SKM-1 (cell line): Measurements from ENCODE around the gene KCP.
A peak's percentile ranks its signal among the peaks of the same experiment; 100 is the strongest.
"Not testable (repeated sequence)": the region's sequence is repeated elsewhere in the genome, so short reads cannot be mapped to it uniquely, and the experiment has no call there.

Experiments used
- DNase-seq: peaks from one replicate; lab custom pipeline; 2025; ENCODE audit not compliant: unreplicated experiment; lab: John Stamatoyannopoulos, UW

The KCP gene

DNA sequence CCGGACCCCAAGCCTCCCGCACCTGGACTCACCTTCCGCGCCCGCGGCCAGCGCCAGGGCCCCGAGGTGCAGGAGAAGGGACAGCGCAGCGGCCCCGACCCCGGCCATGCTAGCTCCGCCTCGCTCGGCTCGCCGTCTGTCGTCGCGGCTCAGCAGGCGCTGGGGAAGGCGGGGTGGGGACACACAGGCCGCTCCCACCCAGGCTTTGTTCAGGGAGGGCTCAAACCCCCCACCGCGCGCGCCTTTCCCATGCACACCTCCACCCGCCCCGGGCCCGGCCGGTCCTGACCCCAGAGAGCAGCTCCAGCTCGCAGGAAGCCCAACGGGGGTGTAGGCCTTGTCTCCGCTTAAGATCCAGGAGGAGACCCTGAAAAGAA lies at the start of gene KCP:
Gene KCP (minus strand): TSS at position 141 of the 377 bp plus-strand sequence. CDS start 33 bp downstream, at position 108.
- DNase-seq = no peak

DNA sequence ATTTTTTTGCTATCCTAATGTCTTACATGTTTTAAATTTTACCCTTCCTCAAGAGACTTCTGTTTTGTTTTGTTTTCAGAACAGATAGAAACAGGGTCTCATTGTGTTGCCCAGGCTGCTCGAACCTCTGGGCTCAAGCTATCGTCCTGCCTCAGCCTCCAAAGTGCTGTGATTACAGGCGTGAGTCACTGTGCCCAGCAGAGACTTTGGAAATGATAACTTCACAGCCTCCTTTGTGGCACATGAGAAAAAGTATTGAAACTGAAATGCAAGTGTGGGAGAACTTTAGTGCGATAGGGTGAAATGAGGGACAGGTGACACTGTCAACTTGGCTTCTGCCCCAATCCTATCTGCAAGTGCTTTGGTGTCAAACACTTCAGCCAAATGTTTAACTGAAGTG lies 48.8 kb upstream of the KCP start:
- DNase-seq = no peak

DNA sequence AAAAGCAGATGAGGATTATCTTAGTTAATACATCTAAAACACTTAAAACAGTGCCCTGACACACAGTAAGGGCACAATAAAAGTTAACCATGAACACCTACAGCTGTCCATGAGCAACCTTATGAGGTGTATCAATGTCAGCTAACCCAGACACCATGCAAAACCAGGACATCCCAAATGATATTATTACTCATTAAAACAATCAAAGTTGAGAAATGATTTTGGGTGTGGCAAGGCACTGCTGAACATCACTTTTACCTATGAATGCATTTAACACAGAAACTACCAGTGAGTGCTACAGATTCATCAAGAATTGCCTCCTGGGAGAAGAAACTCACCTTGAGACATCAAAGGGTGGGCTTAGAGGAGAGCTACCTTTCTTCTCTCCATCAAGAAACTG lies 45.5 kb upstream of the KCP start:
- no peak for DNase-seq

DNA sequence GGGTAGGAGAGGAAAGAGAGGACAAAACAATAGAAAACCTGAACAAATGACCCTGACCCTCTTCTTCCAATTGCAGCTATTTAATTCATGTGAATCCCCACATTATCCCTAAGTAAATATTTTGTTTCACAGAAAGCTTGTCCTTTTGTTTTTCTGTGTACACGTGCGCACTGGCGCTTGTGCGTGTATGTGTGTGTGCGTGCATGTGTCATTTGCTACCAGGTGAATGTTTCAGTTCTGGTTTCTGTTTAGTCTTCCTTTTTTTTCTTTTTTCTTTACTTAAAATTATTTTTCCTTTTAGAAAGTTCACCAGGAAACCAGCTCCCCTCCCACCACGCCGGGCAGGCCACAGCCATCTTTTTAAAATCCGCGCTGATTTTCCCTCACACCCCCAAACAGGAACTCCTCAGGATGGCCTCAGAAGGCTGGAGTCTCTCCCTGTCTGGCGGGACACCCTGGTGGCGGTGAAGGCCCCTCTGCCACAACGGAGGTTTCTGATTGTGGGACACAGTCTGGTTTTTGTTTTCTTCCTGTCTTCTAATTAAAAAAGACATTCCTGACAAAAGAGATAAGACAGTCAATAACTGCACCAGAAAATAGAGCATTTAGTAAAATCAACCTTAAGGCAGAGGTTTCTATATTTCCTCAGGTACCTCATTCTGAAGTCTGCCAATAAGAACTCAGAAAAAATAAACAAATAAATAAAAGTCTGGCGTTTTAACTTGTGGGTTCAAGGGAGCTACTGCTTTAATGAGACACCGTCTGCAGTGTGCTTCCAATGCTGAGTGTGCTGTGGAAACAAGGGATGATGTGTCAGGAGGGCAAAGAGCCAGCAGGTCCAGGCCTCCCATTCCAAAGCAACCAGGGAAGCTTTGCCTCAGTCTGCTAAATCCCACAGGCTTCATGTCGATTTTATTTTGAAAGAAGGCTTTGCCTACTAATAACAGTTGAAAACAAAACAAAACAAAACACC lies 44.6 kb upstream of the KCP start:
- DNase-seq = no peak

DNA sequence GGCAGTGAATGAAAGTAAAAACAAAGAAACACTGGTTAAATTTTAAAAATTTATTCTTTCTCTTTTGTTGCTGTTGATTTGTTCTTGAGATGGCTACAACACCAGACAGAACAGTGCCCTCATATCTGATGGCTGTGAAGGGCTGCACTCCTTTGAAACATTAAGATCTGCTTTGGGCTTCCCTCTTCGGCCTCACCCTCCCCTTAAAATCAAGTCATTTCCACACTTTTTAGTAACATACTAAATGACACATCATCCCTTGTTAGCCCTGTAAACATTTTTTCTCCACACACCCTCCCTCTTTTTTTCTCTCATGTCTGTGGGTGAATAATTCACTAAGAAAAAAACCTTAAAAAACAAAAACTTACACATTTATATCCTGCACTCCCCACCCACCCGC lies 43.6 kb upstream of the KCP start:
- no peak for DNase-seq

DNA sequence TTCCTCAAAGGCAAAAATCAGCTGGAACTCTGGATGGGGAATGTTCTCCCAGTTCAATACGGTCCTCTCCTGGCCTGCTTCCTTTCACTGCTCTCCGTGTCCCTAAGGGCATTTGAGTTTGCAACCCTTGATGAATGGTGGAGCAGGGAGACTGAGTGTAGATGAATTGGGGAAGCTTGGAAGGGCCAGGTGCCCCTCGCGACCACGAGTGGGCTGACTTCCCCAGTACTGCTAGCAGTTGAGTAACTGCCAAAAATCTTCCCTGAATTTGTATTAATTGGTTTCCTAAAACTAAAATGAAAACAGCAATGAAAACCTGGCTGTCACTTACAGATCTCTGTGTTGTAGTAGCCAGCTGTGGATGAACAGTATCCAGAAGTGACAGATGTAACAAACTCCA lies 40.8 kb upstream of the KCP start:
- DNase-seq = no peak

DNA sequence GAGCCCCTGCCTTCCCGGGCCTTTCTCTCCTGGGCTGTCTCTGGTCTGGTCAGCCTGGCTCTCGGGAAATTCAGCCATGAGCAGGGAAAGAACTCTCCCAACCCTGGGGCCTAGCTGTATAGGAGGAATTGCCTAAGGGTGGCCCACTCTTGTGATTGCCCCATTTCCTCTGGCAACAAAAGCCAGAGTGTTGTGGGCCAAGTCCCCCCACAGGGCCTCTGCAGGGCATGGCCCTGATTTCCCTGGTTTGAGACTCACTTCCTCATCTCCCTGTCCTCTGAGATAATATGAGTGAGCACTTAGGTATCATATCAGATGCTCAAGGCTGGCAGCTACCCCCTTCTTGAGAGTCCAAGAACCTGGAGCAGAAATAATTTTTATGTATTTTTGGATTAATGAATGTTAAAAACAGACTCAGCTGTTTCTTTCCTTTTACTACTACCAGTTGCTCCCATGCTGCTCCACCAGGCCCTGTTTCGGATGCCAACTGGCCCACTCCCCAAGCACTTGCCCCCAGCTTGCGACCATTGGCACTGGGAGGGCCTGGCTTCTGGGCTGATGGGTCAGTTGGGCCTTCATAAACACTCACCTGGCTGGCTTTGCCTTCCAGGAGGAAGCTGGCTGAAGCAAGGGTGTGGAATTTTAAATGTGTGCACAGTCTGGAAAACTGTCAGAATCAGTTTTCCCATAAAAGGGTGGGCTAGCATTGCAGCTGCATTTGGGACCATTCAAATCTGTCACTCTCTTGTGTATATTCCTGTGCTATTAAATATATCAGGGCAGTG lies 38.7 kb upstream of the KCP start:
- peak; percentile 47 for DNase-seq

DNA sequence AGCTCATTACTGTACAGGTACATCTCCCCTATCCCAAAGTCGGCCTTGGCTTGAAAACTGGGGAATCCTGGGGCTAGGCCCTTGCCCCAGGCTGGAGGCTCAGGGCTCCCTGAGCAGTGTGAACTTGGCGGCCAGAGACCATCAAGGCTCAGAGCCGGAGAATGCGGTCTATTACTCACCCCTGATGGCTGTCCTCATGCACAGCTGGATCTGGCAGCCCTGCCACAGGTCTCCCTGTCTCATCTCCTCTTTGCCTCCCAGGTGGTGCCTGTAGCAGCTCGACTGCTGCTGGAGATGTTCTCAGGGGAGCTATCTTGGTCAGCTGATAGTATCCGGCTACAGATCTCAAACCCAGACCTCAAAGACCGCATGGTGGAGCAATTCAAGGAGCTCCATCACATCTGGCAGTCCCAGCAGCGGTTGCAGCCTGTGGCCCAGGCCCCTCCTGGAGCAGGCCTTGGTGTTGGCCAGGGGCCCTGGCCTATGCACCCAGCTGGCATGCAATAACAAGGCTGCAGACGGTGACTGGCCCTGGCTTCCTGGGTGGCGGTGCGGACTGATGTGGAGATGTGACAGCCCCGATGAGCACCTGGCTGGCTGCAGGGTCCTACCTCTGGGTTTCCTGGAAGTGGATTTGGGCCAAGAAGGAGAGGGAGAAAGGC lies 37.9 kb upstream of the KCP start:
- no peak for DNase-seq

DNA sequence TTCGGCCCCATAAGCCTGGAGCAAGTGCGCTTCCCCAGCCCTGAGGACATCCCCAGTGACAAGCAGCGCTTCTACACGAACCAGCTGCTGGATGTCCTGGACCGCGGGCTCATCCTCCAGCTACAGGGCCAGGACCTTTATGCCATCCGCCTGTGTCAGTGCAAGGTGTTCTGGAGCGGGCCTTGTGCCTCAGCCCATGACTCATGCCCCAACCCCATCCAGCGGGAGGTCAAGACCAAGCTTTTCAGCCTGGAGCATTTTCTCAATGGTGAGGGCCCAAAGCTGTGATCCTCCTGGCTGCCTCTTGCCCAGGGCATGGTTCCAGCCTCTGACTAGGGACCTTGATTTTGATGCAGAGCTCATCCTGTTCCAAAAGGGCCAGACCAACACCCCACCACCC lies 37.3 kb upstream of the KCP start:
- no peak for DNase-seq

DNA sequence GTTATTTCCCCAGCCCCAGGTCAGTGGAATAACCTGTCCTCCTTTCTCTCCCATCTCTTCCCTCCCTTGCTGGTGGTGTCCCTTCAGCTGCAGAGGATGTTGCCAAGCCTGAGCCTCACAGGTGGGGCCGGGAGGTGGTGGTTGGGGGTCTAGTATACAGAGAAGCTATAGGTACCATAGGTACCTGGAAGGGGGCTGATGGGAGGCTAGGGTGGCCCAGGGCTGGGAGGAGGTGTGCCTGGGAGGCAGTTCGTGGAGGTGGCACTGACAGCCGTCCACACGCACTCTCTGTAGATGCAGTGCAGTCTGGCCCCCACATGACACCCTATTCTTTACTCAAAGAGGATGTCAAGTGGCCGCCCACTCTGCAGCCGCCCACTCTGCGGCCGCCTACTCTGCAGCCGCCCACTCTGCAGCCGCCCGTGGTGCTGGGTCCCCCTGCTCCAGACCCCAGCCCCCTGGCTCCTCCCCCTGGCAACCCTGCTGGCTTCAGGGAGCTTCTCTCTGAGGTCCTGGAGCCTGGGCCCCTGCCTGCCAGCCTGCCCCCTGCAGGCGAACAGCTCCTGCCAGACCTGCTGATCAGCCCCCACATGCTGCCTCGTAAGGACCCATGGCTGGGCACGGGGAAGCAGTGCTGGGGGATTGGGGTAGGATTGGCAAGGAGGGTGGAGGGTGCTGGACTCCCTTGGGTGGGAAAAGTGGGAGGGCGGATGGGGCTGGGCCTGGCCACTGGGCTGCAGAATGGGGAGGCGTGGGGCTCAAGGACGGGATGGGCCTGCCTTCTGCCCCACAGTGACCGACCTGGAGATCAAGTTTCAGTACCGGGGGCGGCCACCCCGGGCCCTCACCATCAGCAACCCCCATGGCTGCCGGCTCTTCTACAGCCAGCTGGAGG lies 36.7 kb upstream of the KCP start:
- no peak for DNase-seq

DNA sequence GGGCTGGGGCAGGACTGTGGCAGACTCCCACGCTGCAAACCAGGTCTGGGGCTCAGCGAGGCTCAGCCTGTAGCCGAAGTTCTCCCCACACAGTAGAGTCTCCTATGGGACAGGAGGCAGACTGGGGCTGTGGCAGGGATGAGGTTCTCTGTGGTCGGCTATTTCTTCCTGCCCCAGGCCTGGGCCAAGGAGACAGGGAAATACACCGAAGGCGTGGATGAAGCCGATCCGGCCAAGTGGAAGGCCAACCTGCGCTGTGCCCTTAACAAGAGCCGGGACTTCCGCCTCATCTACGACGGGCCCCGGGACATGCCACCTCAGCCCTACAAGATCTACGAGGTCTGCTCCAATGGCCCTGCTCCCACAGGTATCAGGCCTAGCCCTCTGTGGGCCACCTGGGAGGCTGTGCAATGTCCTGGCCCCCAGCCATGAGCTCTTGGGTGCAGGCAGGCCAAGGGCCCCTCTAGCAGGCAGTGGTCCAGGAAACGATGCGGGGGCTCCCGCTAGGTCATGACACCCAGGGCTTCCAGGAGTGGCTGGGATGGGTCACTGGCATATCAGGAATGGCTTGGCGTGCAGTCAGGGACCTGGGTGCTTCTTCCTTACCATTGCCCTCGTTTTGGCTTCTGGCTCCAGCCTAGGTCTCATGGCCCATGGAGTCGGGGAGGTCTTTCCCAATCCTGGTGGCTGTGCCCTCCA lies 35.3 kb upstream of the KCP start:
- no peak for DNase-seq

DNA sequence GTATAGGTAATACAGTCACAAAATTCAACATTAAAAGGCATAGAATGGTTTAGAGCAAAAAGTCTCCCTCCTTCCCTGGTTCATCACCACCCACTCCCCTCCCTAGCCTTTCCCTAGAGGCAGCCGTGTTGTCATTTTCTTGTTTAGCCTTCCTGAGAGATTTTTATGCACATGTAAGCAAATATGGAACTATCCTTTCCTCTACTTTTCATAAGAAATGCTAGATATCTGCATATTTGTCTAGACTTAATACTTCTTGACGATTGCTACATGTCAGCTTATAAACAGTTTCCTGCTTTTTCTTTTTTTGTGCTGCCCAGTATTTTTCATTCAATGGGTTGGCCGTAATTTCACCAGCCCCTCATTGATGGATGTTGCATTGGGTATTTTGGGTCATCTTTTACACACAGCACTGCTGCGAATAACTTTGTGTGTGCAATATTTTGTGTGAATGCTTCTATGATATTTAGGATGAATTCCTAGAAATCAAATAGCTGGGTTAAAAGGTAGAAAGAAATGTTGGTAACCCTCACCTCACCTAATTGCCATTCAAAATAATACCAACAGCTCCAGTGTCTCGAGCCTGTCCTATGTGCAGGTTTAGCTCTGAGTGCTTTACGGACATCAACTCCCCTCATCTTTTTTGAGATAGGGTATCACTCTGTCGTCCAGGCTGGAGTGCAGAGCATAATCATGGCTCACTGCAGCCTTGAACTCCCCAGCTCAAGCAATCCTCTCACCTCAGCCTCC lies 34.2 kb upstream of the KCP start:
- no peak for DNase-seq

DNA sequence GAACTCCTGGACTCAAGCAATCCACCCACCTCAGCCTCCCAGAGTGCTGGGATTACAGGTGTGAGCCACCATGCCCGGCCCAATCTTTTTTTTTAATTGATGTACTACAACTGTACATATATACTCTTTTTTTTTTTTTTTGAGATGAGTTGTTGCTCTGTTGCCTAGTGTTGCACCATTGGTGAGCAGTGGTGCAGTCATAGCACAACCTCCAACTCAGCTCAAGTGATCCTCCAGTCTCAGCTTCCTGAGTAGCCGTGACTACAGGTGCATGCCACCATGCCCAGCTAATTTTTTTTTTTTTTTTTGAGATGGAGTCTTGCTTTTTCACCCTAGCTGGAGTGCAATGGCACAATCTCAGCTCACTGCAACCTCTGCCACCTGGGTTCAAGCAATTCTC lies 32.7 kb upstream of the KCP start:
- not testable (repeated sequence) for DNase-seq

DNA sequence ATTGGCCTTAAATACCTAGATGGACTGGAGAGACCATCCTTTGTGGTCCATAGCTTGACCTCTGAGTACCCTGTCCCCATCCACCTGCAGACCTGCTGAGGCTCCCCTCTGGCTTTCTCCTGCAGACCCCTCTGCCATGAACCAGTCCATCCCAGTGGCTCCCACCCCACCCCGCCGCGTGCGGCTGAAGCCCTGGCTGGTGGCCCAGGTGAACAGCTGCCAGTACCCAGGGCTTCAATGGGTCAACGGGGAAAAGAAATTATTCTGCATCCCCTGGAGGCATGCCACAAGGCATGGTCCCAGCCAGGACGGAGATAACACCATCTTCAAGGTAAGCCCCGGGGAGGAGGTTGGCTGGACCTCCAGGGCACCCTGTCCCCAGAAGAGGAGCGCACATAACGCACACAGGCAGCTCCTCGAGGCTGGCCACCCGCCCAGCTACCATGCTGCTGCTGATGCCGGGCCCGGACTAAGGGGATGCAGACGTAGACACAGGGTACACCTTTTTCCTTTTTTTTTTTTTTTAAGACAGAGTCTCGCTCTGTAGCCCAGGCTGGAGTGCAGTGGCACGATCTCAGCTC lies 31.5 kb upstream of the KCP start:
- DNase-seq = no peak

DNA sequence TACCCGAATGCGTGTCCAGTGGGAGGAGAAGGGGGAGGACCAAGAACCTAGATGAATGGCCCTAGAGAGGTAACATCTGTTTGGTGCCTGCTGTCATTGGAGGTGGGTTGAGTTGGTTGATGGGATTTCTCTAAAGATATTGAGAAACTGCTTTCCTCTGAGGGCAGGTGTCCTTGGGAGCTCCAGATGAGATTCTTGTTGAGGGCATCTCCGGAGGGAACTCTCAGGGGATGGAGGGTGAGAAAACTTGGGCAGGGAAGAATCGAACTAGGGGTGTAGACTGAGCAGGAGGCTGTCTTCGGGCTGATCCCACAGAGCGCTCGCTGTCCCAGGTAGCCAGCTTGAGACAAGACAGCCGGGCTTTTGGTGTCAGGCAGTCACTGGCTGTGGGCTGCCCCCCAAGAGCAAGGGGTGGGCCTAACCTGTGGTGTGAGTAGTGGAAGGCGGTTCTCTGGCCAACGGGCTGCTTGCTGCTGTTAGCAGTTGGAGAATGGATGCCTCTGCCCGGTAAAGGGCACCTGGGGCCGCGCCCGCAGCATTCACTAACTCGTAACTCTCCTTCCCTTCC lies 30.9 kb upstream of the KCP start:
- no peak for DNase-seq

DNA sequence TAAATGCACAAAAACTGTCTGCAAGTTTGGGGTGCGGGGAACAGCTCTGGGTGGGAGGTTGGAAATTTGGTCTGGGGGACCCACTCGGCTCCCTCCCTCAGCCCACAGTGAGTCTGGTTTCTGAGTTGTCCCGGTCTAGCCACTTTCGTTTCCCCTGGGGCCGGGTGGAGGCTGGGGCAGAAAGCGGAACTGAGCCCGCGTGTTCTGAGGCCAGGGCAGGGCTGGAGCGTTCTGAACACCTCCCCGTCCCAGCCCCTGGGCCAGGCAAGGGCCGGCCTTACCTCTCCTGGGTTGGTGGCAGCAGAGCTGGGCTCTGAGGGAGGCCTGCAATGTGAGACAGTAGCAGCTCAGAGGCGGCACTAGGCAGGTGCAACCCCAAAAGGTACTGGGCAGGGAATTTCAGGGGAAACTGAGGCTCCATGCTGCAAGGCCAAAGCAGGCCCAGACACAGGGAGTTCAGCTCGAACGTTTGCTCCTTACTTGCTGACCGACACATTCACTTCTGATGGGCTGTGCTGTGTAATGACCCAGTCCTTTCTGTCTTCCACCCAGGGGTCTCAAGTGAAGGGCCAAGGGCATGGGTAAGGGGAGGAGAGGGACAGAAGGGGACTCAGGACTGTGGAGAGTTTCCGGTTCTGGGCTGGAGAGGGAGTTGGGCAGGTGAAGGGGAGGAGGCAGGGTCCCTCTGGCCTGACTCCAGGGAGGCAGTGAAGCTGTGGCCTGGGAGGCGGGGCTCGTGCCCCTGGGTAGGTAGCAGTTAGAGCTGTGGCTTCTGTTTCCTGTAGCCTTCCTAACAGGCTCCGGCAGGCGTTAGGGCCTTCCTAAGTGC lies 30.2 kb upstream of the KCP start:
- DNase-seq = no peak

DNA sequence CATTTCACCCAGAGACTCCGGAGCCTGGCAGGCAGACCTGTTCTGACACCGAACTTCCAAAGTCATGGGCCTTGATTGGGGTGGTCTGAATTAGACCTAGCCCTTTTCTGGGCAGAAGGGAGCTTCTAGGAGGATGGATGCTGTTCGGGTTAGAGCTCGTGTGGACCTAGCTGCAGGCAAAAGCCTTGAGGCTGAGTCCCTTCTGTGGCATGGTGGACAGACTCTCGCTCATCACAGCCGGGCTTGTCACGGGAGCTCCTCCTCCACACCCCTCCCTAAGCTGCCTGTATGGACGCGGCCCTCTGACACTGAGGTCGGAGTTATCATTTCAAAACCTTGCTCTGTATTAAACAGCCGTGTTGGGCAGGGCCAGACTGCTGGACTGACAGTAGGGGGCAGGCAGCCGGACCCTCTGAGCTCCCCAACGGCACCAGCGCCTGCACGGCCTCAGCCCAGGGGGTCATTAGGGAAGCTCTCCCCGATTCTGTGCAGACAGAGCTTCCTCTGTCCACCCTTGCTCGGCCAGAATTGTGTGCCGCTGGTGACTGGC lies 29.4 kb upstream of the KCP start:
- no peak for DNase-seq
